NT2/D1 (cell line): ENCODE data around the gene ACSL6.
A peak's percentile ranks its signal among the peaks of the same experiment; 100 is the strongest.
"Not testable (repeated sequence)": the region's sequence is repeated elsewhere in the genome, so short reads cannot be mapped to it uniquely, and the experiment has no call there.

Source experiments
- DNase-seq: peaks from one replicate; pipeline ENCODE4 v3.0.0-alpha.2; 2011; ENCODE audit warnings: low read depth, low spot score
- H3K27me3 ChIP-seq: 2 replicates; pipeline ENCODE4 v1.6.0; 2011; ENCODE audit warnings: mild to moderate bottlenecking; ENCODE audit not compliant: insufficient read length, insufficient read depth
- H3K36me3 ChIP-seq: 2 replicates; pipeline ENCODE4 v1.6.1; 2011; ENCODE audit warnings: mild to moderate bottlenecking, low read length, mixed read lengths; ENCODE audit not compliant: insufficient read depth, insufficient read length
- H3K4me1 ChIP-seq: 2 replicates; pipeline ENCODE4 v1.5.1; 2011; ENCODE audit not compliant: insufficient read depth, insufficient read length
- H3K4me3 ChIP-seq: 2 replicates; pipeline ENCODE4 v1.5.1; 2011; ENCODE audit warnings: low read depth; ENCODE audit not compliant: insufficient read length
- H3K9ac ChIP-seq: 2 replicates; pipeline ENCODE4 v1.6.0; 2011; ENCODE audit warnings: low read depth; ENCODE audit not compliant: insufficient read length
- H3K9me3 ChIP-seq: 2 replicates; pipeline ENCODE4 v1.5.1; 2011; ENCODE audit warnings: mild to moderate bottlenecking, low read length; ENCODE audit not compliant: insufficient read depth
- SUZ12 ChIP-seq: IDR thresholded peaks from 2 replicates; pipeline ENCODE4 v1.6.1; 2011; ENCODE audit not compliant: insufficient read length, insufficient read depth; ENCODE audit errors: extremely low read depth
- YY1 ChIP-seq: IDR thresholded peaks from 2 replicates; pipeline ENCODE4 v1.6.1; 2011; ENCODE audit not compliant: insufficient read length, insufficient read depth
- ZNF274 ChIP-seq: IDR thresholded peaks from 2 replicates; pipeline ENCODE4 v1.6.1; 2011; ENCODE audit warnings: mild to moderate bottlenecking, low read depth, low read length

Gene ACSL6

GRCh38 chr5:131932235-131932634, 79.2 kb downstream of the ACSL6 start:
- Histone ChIP-seq H3K4me1 (no peaks in the 10 kb centered on the region), H3K9ac (no peak overlapping the region), H3K27me3 (no peaks in the 10 kb centered on the region), H3K4me3 (no peak overlapping the region), H3K9me3 (peaks cover 11% of the 10 kb centered on the region), H3K36me3 (no peaks in the 10 kb centered on the region)
- peak; percentile 51 for DNase-seq
- TF ChIP-seq ZNF274 (no peak), YY1 (no peak), SUZ12 (no peak)

DNA sequence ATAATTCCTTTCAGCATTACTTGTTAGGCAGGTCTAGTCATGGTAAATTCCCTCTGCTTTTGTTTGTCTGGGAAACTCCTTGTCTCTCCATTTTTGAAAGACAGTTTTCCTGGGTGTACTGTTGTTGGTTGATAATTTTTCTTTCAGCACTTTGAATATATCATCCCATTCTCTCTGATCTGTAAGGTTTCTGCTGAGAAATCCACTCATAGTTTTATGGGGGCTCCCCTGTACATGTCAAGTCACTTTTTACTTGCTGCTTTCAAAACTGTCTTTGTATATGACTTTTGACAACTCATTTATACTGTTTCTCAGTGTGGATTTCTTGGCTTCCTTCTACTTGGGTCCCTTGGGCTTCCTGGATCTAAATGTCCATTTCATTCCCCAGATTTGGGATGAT, 82.5 kb downstream of the ACSL6 start:
- TF ChIP-seq ZNF274 (no peak), SUZ12 (no peak), YY1 (no peak)
- Histone ChIP-seq H3K4me3 (no peak overlapping the region), H3K27me3 (no peaks in the 10 kb centered on the region), H3K9me3 (peaks cover 22% of the 10 kb centered on the region), H3K9ac (no peak overlapping the region), H3K4me1 (no peaks in the 10 kb centered on the region), H3K36me3 (no peaks in the 10 kb centered on the region)
- DNase-seq = no peak

DNA sequence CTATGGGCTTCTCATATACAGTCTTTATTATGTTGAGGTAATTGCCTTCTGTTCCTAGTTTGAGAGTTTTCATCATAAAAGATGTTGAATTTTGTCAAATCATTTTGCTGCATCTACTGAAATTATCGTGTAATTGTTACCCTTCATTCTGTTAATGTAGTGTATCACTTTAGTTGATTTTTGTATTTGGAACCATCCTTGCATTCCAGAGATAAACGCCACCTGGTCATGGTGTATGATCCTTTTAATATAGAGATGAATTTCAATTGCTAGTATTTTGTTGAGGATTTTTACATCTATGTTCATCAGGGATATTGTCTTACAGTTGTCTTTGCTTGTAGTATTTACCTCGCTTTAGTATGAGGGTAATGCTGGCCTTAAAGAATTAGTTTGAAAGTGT, 85.3 kb downstream of the ACSL6 start:
- H3K4me1 ChIP-seq = no peaks in the 10 kb centered on the region
- TF ChIP-seq YY1 (no peak), SUZ12 (no peak), ZNF274 (no peak)
- peaks cover 22% of the 10 kb centered on the region for H3K9me3 ChIP-seq
- H3K4me3 ChIP-seq = no peak overlapping the region
- no peak for DNase-seq
- H3K27me3 ChIP-seq = no peaks in the 10 kb centered on the region
- no peak overlapping the region for H3K9ac ChIP-seq
- no peaks in the 10 kb centered on the region for H3K36me3 ChIP-seq

DNA sequence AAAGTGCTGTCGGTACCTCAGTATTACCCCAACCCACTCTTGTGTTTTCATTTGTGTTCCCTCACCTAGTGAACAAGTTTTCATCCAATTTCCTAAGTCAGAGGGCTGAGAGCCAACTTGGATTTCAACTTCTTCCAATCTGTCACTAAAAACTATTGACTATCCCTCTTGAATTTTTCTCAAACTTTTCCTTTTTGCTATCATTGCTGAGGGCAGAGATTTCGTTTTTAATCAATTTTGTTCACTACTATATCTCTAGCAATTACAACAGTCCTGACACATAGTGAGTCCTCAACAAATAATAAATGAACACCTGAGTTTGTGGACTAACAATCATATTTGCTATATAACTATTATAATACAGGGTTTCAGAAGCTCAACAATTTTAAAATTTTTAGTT, 95.0 kb downstream of the ACSL6 start:
- Histone ChIP-seq H3K9me3 (no peaks in the 10 kb centered on the region), H3K9ac (no peak overlapping the region), H3K4me3 (no peak overlapping the region), H3K4me1 (no peaks in the 10 kb centered on the region), H3K27me3 (no peaks in the 10 kb centered on the region), H3K36me3 (no peaks in the 10 kb centered on the region)
- TF ChIP-seq SUZ12 = no peak
- no peak for DNase-seq

- H3K9ac ChIP-seq = no peak overlapping the region
- no peaks in the 10 kb centered on the region for H3K36me3 ChIP-seq
- no peak for DNase-seq
- no peak for TF ChIP-seq ZNF274
- no peak for TF ChIP-seq YY1
- TF ChIP-seq SUZ12 = no peak
- no peak overlapping the region for H3K4me3 ChIP-seq
- H3K4me1 ChIP-seq = no peaks in the 10 kb centered on the region
- H3K9me3 ChIP-seq = no peaks in the 10 kb centered on the region
- no peaks in the 10 kb centered on the region for H3K27me3 ChIP-seq
These were observed 97.0 kb downstream of the ACSL6 start for GRCh38 chr5:131914472-131914871.

GRCh38 chr5:131913603-131914002, 97.9 kb downstream of the ACSL6 start:
- H3K36me3 ChIP-seq = no peaks in the 10 kb centered on the region
- TF ChIP-seq YY1 (no peak), ZNF274 (no peak), SUZ12 (no peak)
- DNase-seq = no peak
- H3K4me3 ChIP-seq = no peak overlapping the region
- no peaks in the 10 kb centered on the region for H3K27me3 ChIP-seq
- no peaks in the 10 kb centered on the region for H3K4me1 ChIP-seq
- H3K9me3 ChIP-seq = no peaks in the 10 kb centered on the region
- H3K9ac ChIP-seq = no peak overlapping the region

- no peak for TF ChIP-seq ZNF274
- no peak for TF ChIP-seq SUZ12
- TF ChIP-seq YY1 = no peak
- Histone ChIP-seq H3K9ac (no peak overlapping the region), H3K27me3 (no peaks in the 10 kb centered on the region), H3K4me1 (no peaks in the 10 kb centered on the region), H3K4me3 (no peak overlapping the region), H3K9me3 (no peaks in the 10 kb centered on the region), H3K36me3 (no peaks in the 10 kb centered on the region)
- no peak for DNase-seq
These were observed 104.8 kb downstream of the ACSL6 start for GRCh38 chr5:131906668-131907067.

DNA sequence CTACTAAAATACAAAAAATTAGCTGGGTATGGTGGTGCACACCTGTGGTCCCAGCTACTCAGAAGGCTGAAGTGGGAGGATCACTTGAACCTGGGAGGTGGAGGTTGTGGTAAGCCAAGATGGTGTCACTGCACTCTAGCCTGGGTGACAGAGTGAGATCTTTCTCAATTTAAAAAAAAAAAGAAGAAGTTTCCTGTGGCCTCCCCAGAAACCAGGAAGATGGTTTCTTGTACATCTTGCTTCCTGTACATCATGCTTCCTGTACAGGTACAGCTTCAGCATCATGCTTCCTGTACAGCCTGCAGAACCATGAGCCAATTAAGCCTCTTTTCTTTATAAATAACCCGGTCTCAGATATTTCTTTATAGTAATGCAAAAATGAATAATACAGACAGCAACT, 109.2 kb downstream of the ACSL6 start:
- DNase-seq, H3K9ac ChIP-seq, H3K4me1 ChIP-seq, H3K36me3 ChIP-seq, H3K27me3 ChIP-seq, H3K4me3 ChIP-seq, H3K9me3 ChIP-seq: not testable (repeated sequence)
